Sigmoid colon (tissue), 7 donors: ENCODE results near the gene TRIP11. TPM values are rescaled to one million over a fixed set of nuclear protein-coding genes. Genes with fewer than 3 reads are reported as not detected.
"Not testable (repeated sequence)": the region's sequence is repeated elsewhere in the genome, so short reads cannot be mapped to it uniquely, and the experiment has no call there.

Experiments
- DNase-seq: peaks from one replicate; pipeline ENCODE4 v3.0.0-alpha.2; 2019
- H3K27ac ChIP-seq, 4 donors: fragments of 200-600 bp; sonication (generic); one replicate each; pipeline ENCODE4 v1.5.1; 2016 to 2019; ENCODE audit warnings: mild to moderate bottlenecking in 1 of 4
- H3K27me3 ChIP-seq, 3 donors: fragments of 200-600 bp; sonication (generic); one replicate each; pipeline ENCODE4 v1.5.1; 2019; ENCODE audit warnings: mild to moderate bottlenecking in 1 of 3
- H3K36me3 ChIP-seq, 4 donors: fragments of 200-600 bp; sonication (generic); one replicate each; pipeline ENCODE4 v1.5.1; 2016 to 2019
- H3K4me1 ChIP-seq, 4 donors: fragments of 200-600 bp; sonication (generic); one replicate each; pipeline ENCODE4 v1.5.1; 2017 to 2019
- H3K4me3 ChIP-seq, 4 donors: fragments of 200-600 bp; sonication (generic); one replicate each; pipeline ENCODE4 v1.5.1; 2017 to 2019; ENCODE audit warnings: mild to moderate bottlenecking in 2 of 4, moderate library complexity in 1 of 4
- H3K9me3 ChIP-seq, 4 donors: fragments of 200-600 bp in 3 of 4; sonication (generic) in 3 of 4; one replicate each; pipeline versions ENCODE4 v1.5.1 to v1.6.1; 2013 to 2019
- CTCF ChIP-seq, 4 experiments: fragments of 450-650 bp in 3 of 4; fragments of 200-600 bp in 1 of 4; IDR thresholded peaks; one replicate each; pipeline ENCODE4 v1.5.1; 2016 to 2019; ENCODE audit warnings: antibody characterized with exemption in 4 of 4, mild to moderate bottlenecking in 3 of 4, moderate library complexity in 2 of 4
- EP300 ChIP-seq, 4 donors: sonication (generic); formaldehyde crosslinking; IDR thresholded peaks; one replicate each; pipeline ENCODE4 v1.6.1; 2017; ENCODE audit warnings: antibody characterized with exemption in 4 of 4
- POLR2A ChIP-seq, 2 donors: fragments of 450-650 bp; IDR thresholded peaks; one replicate each; pipeline ENCODE4 v1.6.1; 2016; ENCODE audit warnings: antibody characterized with exemption in 2 of 2, mild to moderate bottlenecking in 2 of 2, moderate library complexity in 2 of 2
- POLR2AphosphoS5 ChIP-seq, 4 donors: sonication (generic); formaldehyde crosslinking; IDR thresholded peaks; one replicate each; pipeline ENCODE4 v1.6.1; 2017; ENCODE audit warnings: antibody characterized with exemption in 4 of 4
- WGBS, 2 donors: extraction: QIAGEN DNeasy Blood & Tissue Kit; methylation state at CpG; one replicate each; pipeline ENCODE4 v1.1.7; 2013; 5-methylcytosine and 5-hydroxymethylcytosine counted together
- intact Hi-C: fragments of 100-400 bp; cut with DNase I; formaldehyde crosslinking; loops from one replicate; pipeline ENCODE4 v1.15.1; 2023
- polyA plus RNA-seq, 3 donors: library from polyadenylated mRNA; stranded (reverse); fragments of 200-250 nt; gene quantifications; one replicate each; pipeline ENCODE4 v1.2.3, GENCODE V29; 2013
- total RNA-seq, 4 donors: library from RNA; depleted of rRNA; stranded (reverse); fragments of >200 nt; gene quantifications; one replicate each; pipeline ENCODE4 v1.1.0, GENCODE V29; 2016
- donor health status: healthy with polysubstance abuse.
- donor health status: Bipolar disorder and iron deficiency.
- donor health status: healthy.

TRIP11 gene
- 10 to 100 TPM; 21.3 to 35.5 (median 32.4) TPM for total RNA-seq
- 1 to 10 TPM; 2.3 to 7.2 (median 7.1) TPM for polyA plus RNA-seq

DNA sequence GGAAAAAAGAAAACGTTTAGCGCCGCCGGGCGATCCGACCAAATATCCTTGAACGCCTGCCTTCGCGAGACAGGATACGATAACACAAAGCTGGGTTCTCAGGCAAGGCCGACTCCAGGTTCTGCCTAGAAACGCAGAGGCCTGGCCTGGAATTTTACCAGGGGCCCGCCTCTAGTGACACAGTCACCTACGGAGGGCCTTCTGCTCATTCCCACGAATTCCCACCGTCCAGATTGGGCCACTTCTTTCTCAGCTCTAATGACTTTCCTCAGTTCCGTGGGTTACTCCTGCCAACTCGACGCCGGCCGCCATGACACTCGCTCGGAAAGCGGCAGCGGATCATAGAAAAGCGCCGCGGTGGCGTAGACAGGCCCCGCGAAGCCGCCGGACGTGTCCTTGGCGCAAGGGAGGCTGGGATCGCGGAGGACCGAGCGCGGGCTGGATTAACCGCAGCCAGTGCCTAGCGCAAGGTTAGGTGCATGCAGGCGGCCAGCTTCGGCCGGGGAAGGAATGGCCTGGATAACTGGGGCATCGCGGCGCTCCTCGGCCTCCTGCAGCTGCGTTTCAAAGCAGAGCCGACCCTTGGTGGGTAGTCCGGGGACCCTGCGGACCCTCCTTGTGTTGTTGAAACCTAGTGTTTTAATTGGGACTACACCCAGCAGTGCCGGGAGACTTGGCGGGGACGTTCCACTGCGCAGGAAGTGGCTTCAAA is at the start of gene TRIP11:
TSS of gene TRIP11 (minus strand) at position 341 of the 712 bp plus-strand sequence. CDS start 374 bp downstream, outside the sequence.
- Histone ChIP-seq H3K4me1 (peaks cover 0 to 45% (median 40%) of the 10 kb centered on the region in 4 donors), H3K4me3 (peak within 1 kb of the TSS; percentile 68 to 96 (median 78)), H3K9me3 (no peaks in the 10 kb centered on the region), H3K27ac (peak within 1 kb of the TSS; percentile 89 to 98 (median 92)), H3K36me3 (peaks cover 0 to 3% (median 0%) of the 10 kb centered on the region in 4 donors), H3K27me3 (no peaks in the 10 kb centered on the region)
- WGBS, 2 donors = 0 to 1% methylated on average over 57 of the region's 57 CpGs
- TF ChIP-seq POLR2AphosphoS5 (IDR thresholded peaks at IDR 0.05) = peak; percentile 69 to 89 (median 88)
- no peak for TF ChIP-seq CTCF (IDR thresholded peaks at IDR 0.05)
- TF ChIP-seq EP300 (IDR thresholded peaks at IDR 0.05) = peak in 1 of 4 donors; percentile 58
- peak; percentile 63 to 78 for TF ChIP-seq POLR2A (IDR thresholded peaks at IDR 0.05)
- DNase-seq = peak; percentile 96
- intact Hi-C loops = loop anchor here (2.0 to 5.0 kb wide), 2 partner anchors 67 to 82 kb away; partner anchors contain the start of genes ATXN3, CPSF2 and NDUFB1

DNA sequence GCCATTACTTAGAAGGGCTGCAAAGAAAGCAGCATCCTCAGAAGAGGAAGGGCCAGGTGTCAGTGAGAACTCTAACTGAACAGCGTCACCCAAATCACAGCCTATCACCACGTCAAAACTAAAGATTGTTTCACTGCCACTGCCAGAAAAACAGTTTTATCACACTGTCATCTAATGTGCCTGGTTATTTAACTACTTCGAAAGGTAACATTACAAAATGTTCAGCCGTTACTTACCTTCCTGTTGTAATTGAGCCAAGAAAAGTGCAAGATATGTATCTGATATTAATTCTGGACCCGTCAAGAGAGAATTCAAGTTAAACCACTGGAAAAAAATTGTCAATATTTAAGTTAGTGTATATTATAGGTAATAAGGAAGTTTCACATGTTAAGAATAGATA is 48.6 kb upstream of the TRIP11 start:
- H3K36me3 ChIP-seq = peaks cover 13 to 89% (median 27%) of the 10 kb centered on the region in 4 donors
- no peak for TF ChIP-seq EP300 (IDR thresholded peaks at IDR 0.05)
- 28 to 76% methylated on average over 5 of the region's 5 CpGs for WGBS, 2 donors
- DNase-seq = no peak
- intact Hi-C loops = no loop called here
- H3K9me3 ChIP-seq = no peaks in the 10 kb centered on the region
- no peaks in the 10 kb centered on the region for H3K27me3 ChIP-seq
- no peaks in the 10 kb centered on the region for H3K4me1 ChIP-seq
- no peak overlapping the region for H3K27ac ChIP-seq
- H3K4me3 ChIP-seq = no peak overlapping the region

GRCh38 chr14:92074555-92074954 is 34.7 kb upstream of the TRIP11 start:
- H3K9me3 ChIP-seq = no peaks in the 10 kb centered on the region
- no peak overlapping the region for H3K4me3 ChIP-seq
- no peak for DNase-seq
- H3K27me3 ChIP-seq = no peaks in the 10 kb centered on the region
- H3K27ac ChIP-seq = no peak overlapping the region
- H3K4me1 ChIP-seq = no peaks in the 10 kb centered on the region
- H3K36me3 ChIP-seq = peaks cover 5 to 81% (median 19%) of the 10 kb centered on the region in 4 donors
- TF ChIP-seq POLR2AphosphoS5 (IDR thresholded peaks at IDR 0.05) = no peak
- no peak for TF ChIP-seq CTCF (IDR thresholded peaks at IDR 0.05)
- no peak for TF ChIP-seq EP300 (IDR thresholded peaks at IDR 0.05)
- TF ChIP-seq POLR2A (IDR thresholded peaks at IDR 0.05) = no peak
- intact Hi-C loops = no loop called here

DNA sequence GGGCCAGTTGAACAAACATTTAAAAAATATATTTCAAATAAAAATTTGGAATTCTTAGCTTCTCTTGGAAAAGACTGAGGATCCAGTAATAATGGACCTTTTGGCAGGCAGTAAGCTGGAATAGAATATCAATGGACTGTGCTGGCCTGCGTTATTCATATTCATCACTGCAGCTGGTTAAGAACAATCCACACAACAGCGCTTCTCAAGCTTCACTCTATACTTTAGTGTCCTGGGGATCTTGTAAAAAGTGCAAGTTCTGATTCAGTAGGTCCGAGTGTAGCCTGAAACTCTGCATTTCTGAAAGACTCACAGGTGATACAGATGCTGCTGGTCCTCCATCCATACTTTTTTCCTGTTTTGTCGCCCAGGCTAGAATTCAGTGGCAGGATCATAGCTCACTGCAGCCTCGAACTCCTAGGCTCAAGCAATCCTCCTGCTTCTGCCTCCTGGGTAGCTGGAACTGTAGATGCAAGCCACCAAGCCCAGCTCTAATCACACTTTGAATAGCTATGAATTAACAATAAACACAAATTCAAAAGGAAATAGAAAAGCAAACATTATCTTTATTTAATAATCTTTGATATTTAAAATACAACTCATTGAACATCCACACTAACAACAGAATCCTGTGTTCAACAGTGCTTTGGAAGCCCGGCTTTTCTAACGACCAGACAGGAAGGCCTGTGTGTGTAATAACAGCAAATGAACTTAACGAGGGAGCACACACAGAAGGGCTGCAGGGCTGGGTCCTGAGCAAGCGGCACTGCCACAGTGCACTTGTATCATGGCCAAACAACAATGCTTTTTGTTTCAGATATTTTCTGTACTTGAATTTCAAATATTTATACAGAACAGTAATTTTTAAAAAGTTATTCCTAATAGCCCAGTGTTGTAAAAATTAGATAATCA is 18.4 kb upstream of the TRIP11 start:
- Histone ChIP-seq H3K9me3 (no peaks in the 10 kb centered on the region), H3K4me3 (no peak overlapping the region), H3K4me1 (no peaks in the 10 kb centered on the region), H3K27ac (no peak overlapping the region), H3K27me3 (no peaks in the 10 kb centered on the region), H3K36me3 (peaks cover 0 to 19% (median 3%) of the 10 kb centered on the region in 4 donors)
- no peak for TF ChIP-seq POLR2A (IDR thresholded peaks at IDR 0.05)
- no peak for TF ChIP-seq EP300 (IDR thresholded peaks at IDR 0.05)
- TF ChIP-seq CTCF (IDR thresholded peaks at IDR 0.05) = no peak
- TF ChIP-seq POLR2AphosphoS5 (IDR thresholded peaks at IDR 0.05) = no peak
- intact Hi-C loops = no loop called here
- no peak for DNase-seq
- WGBS, 2 donors = 82 to 85% methylated on average over 9 of the region's 9 CpGs

DNA sequence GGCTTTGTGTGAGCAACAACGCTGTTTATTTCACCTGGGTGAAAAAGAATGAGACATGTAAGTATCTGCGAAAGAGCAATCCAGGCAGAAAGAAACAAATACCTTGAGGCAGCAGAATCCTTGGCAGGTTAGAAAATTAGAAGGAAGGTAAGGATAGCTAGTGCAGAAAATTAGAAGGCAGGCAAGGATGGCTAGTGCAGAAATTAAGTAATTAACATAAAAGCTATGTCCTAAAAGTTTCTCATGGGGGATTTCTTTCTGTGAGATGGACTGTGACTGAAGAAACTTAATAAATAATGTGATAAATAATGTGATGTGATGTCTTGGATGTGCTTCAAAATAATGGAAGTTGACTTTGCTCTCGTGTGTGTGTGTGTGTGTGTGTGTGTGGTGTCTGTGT is 9.9 kb upstream of the TRIP11 start:
- Histone ChIP-seq H3K27me3 (no peaks in the 10 kb centered on the region), H3K27ac (no peak overlapping the region), H3K36me3 (peaks cover 0 to 7% (median 0%) of the 10 kb centered on the region in 4 donors), H3K4me3 (no peak overlapping the region), H3K9me3 (peaks cover 0 to 7% (median 0%) of the 10 kb centered on the region in 4 donors), H3K4me1 (no peaks in the 10 kb centered on the region)
- no peak for DNase-seq
- TF ChIP-seq POLR2AphosphoS5 (IDR thresholded peaks at IDR 0.05) = no peak
- no peak for TF ChIP-seq CTCF (IDR thresholded peaks at IDR 0.05)
- TF ChIP-seq POLR2A (IDR thresholded peaks at IDR 0.05) = no peak
- no peak for TF ChIP-seq EP300 (IDR thresholded peaks at IDR 0.05)
- intact Hi-C loops = no loop called here
- 83 to 85% methylated on average over 3 of the region's 3 CpGs for WGBS, 2 donors

GRCh38 chr14:92049221-92049620 is 9.4 kb upstream of the TRIP11 start:
- H3K4me3 ChIP-seq, H3K36me3 ChIP-seq, intact Hi-C loops, H3K9me3 ChIP-seq, H3K4me1 ChIP-seq, DNase-seq, H3K27me3 ChIP-seq, H3K27ac ChIP-seq: not testable (repeated sequence)
- whole genome bisulfite sequencing, 2 donors = 97 to 98% methylated on average over 12 of the region's 12 CpGs

- H3K4me3 ChIP-seq, H3K4me1 ChIP-seq, H3K27ac ChIP-seq, H3K27me3 ChIP-seq, H3K9me3 ChIP-seq, intact Hi-C loops, H3K36me3 ChIP-seq, DNase-seq: not testable (repeated sequence)
- WGBS, 2 donors = 87 to 93% methylated on average over 7 of the region's 7 CpGs
Measured at GRCh38 chr14:92045904-92046303, 6.0 kb upstream of the TRIP11 start.
